22Rv1 (cell line): ENCODE data around the gene CTNND2.

ENCODE experiments used
- H3K27ac ChIP-seq: fragments of 450-650 bp; 2 replicates; pipeline ENCODE4 v1.5.1; 2017
- CTCF ChIP-seq: fragments of 450-650 bp; IDR thresholded peaks from 2 replicates; pipeline ENCODE4 v1.5.1; 2017; ENCODE audit warnings: mild to moderate bottlenecking
- ZFX ChIP-seq: fragments of 450-650 bp; IDR thresholded peaks from 2 replicates; pipeline ENCODE4 v1.6.1; 2017; ENCODE audit warnings: antibody characterized with exemption, borderline replicate concordance

CTNND2 gene

GRCh38 chr5:11056560-11056959 lies 847.7 kb downstream of the CTNND2 start:
- TF ChIP-seq ZFX (no peak), CTCF (no peak)
- no peak overlapping the region for H3K27ac ChIP-seq

GRCh38 chr5:11054014-11054413 lies 850.2 kb downstream of the CTNND2 start:
- H3K27ac ChIP-seq = no peak overlapping the region
- no peak for TF ChIP-seq ZFX

- H3K27ac ChIP-seq = no peak overlapping the region
- TF ChIP-seq ZFX (no peak), CTCF (no peak)
Observed at GRCh38 chr5:11052871-11053270, 851.4 kb downstream of the CTNND2 start.

- no peak for TF ChIP-seq ZFX
- no peak for TF ChIP-seq CTCF
- H3K27ac ChIP-seq = no peak overlapping the region
Observed at GRCh38 chr5:11050596-11051304, 853.5 kb downstream of the CTNND2 start.

- H3K27ac ChIP-seq = no peak overlapping the region
- TF ChIP-seq ZFX (no peak), CTCF (peak; percentile 40)
Observed at GRCh38 chr5:11048760-11049159, 855.5 kb downstream of the CTNND2 start.

- no peak for TF ChIP-seq ZFX
- no peak for TF ChIP-seq CTCF
- H3K27ac ChIP-seq = no peak overlapping the region
Observed at GRCh38 chr5:11047625-11048024, 856.6 kb downstream of the CTNND2 start.

- no peak for TF ChIP-seq CTCF
- no peak for TF ChIP-seq ZFX
- H3K27ac ChIP-seq = no peak overlapping the region
Observed at GRCh38 chr5:11047030-11047429, 857.2 kb downstream of the CTNND2 start.

GRCh38 chr5:11046160-11046559 lies 858.1 kb downstream of the CTNND2 start:
- H3K27ac ChIP-seq = no peak overlapping the region
- TF ChIP-seq ZFX = no peak
- TF ChIP-seq CTCF = no peak
